H9 (cell line): ENCODE data around the gene CDK11A. TPM values are rescaled to one million over a fixed set of nuclear protein-coding genes. Genes with fewer than 3 reads are reported as not detected.

Experiments
- DNase-seq: peaks from one replicate; pipeline ENCODE4 v3.0.0-alpha.2; 2017
- H2AFZ ChIP-seq: one replicate; pipeline ENCODE4 v1.6.1; 2013; ENCODE audit warnings: mild to moderate bottlenecking, low read length, control low read depth, moderate library complexity
- H2AK5ac ChIP-seq: 2 replicates; pipeline ENCODE4 v1.6.1; 2013; ENCODE audit warnings: low read length, control low read depth, mixed read lengths; ENCODE audit not compliant: insufficient read length
- H2BK120ac ChIP-seq: one replicate; pipeline ENCODE4 v1.6.1; 2013; ENCODE audit warnings: low read depth, mild to moderate bottlenecking, low read length, control low read depth, inconsistent platforms; ENCODE audit not compliant: poor library complexity, severe bottlenecking
- H2BK12ac ChIP-seq: 2 replicates; pipeline ENCODE4 v1.6.1; 2013; ENCODE audit warnings: low read length, control low read depth, mixed read lengths, low read depth; ENCODE audit not compliant: insufficient read length
- H2BK15ac ChIP-seq: 2 replicates; pipeline ENCODE4 v1.6.1; 2013; ENCODE audit warnings: low read depth, low read length, control low read depth
- H2BK20ac ChIP-seq: one replicate; pipeline ENCODE4 v1.6.1; 2013; ENCODE audit warnings: low read depth, mild to moderate bottlenecking, low read length, control low read depth, inconsistent platforms; ENCODE audit not compliant: poor library complexity, severe bottlenecking
- H2BK5ac ChIP-seq: 2 replicates; pipeline ENCODE4 v1.6.1; 2013; ENCODE audit warnings: low read length, control low read depth, mixed read lengths; ENCODE audit not compliant: insufficient read length
- H3K14ac ChIP-seq: 2 replicates; pipeline ENCODE4 v1.6.1; 2013; ENCODE audit warnings: low read length, control low read depth; ENCODE audit not compliant: insufficient read depth
- H3K18ac ChIP-seq: 2 replicates; pipeline ENCODE4 v1.6.1; 2013; ENCODE audit warnings: low read depth, mild to moderate bottlenecking, mixed read lengths, low read length, control low read depth; ENCODE audit not compliant: insufficient read length
- H3K23ac ChIP-seq: 2 replicates; pipeline ENCODE4 v1.6.1; 2013; ENCODE audit warnings: low read length, control low read depth, mixed read lengths, low read depth; ENCODE audit not compliant: insufficient read length
- H3K23me2 ChIP-seq: 2 replicates; pipeline ENCODE4 v1.6.1; 2013; ENCODE audit warnings: low read depth, mild to moderate bottlenecking, mixed read lengths, low read length, control low read depth; ENCODE audit not compliant: insufficient read length, poor library complexity, severe bottlenecking
- H3K27ac ChIP-seq: 2 replicates; pipeline ENCODE4 v1.5.1; 2013; ENCODE audit warnings: low read length, control low read depth, mixed read lengths, low read depth; ENCODE audit not compliant: insufficient read length
- H3K27me3 ChIP-seq: 2 replicates; pipeline ENCODE4 v1.6.1; 2013; ENCODE audit warnings: low read length, control low read depth, inconsistent platforms; ENCODE audit not compliant: insufficient read depth
- H3K4ac ChIP-seq: 2 replicates; pipeline ENCODE4 v1.6.1; 2013; ENCODE audit warnings: low read depth, mild to moderate bottlenecking, control low read depth, inconsistent platforms, low read length, moderate library complexity
- H3K4me1 ChIP-seq: 2 replicates; pipeline ENCODE4 v1.6.1; 2013; ENCODE audit warnings: low read length, control low read depth, inconsistent platforms; ENCODE audit not compliant: insufficient read depth
- H3K4me2 ChIP-seq: 2 replicates; pipeline ENCODE4 v1.6.1; 2013; ENCODE audit warnings: low read length, control low read depth, mixed read lengths; ENCODE audit not compliant: insufficient read length, insufficient read depth
- H3K56ac ChIP-seq: 2 replicates; pipeline ENCODE4 v1.6.1; 2013; ENCODE audit warnings: low read depth, mild to moderate bottlenecking, mixed read lengths, low read length, control low read depth; ENCODE audit not compliant: insufficient read length
- H3K79me1 ChIP-seq: 2 replicates; pipeline ENCODE4 v1.6.1; 2013; ENCODE audit warnings: low read depth, mild to moderate bottlenecking, moderate library complexity, low read length, control low read depth, inconsistent platforms; ENCODE audit not compliant: insufficient read depth, poor library complexity, severe bottlenecking
- H3K79me2 ChIP-seq: 2 replicates; pipeline ENCODE4 v1.6.1; 2013; ENCODE audit warnings: low read length, control low read depth, inconsistent platforms; ENCODE audit not compliant: insufficient read depth
- H3K9ac ChIP-seq: 2 replicates; pipeline ENCODE4 v1.6.1; 2013; ENCODE audit warnings: low read length, control low read depth, mixed read lengths; ENCODE audit not compliant: insufficient read length; ENCODE audit errors: extremely low read depth
- H3K9me3 ChIP-seq: one replicate; pipeline ENCODE4 v1.6.1; 2013; ENCODE audit warnings: low read depth, low read length, inconsistent platforms; ENCODE audit not compliant: control insufficient read depth
- H3T11ph ChIP-seq: one replicate; pipeline ENCODE4 v1.6.1; 2013; ENCODE audit warnings: mild to moderate bottlenecking, low read length, control low read depth, inconsistent platforms
- H4K20me1 ChIP-seq: one replicate; pipeline ENCODE4 v1.6.1; 2013; ENCODE audit not compliant: control insufficient read depth, insufficient read length, insufficient read depth
- H4K5ac ChIP-seq: 2 replicates; pipeline ENCODE4 v1.6.1; 2013; ENCODE audit warnings: low read depth, mild to moderate bottlenecking, mixed read lengths, low read length, control low read depth; ENCODE audit not compliant: insufficient read length
- H4K8ac ChIP-seq: replicated peaks from 2 replicates; pipeline ENCODE4 v1.6.1; 2013; ENCODE audit warnings: low read length, control low read depth, mixed read lengths, low read depth; ENCODE audit not compliant: insufficient read length
- H4K91ac ChIP-seq: 2 replicates; pipeline ENCODE4 v1.6.1; 2013; ENCODE audit warnings: low read depth, mild to moderate bottlenecking, moderate library complexity, mixed read lengths, low read length, control low read depth; ENCODE audit not compliant: insufficient read length
- H3K27ac Mint-ChIP-seq, 3 experiments: 2 replicates in 2 of 3; 3 replicates in 1 of 3; pipeline ENCODE4 v1.8.0; 2020 to 2021; ENCODE audit warnings: mixed read lengths in 3 of 3, mild to moderate bottlenecking in 1 of 3, moderate library complexity in 1 of 3
- H3K27me3 Mint-ChIP-seq: 2 replicates; pipeline ENCODE4 v1.8.0; 2021; ENCODE audit warnings: low read depth, mild to moderate bottlenecking, moderate library complexity, mixed read lengths
- H3K36me3 Mint-ChIP-seq, 3 experiments: 2 replicates in 2 of 3; 3 replicates in 1 of 3; pipeline ENCODE4 v1.8.0; 2020 to 2021; ENCODE audit warnings: low read depth in 3 of 3, mixed read lengths in 3 of 3; ENCODE audit not compliant: insufficient read depth in 1 of 3
- H3K4me1 Mint-ChIP-seq, 2 experiments: 2 replicates each; pipeline ENCODE4 v1.8.0; 2020; ENCODE audit warnings: mixed read lengths in 2 of 2
- H3K4me3 Mint-ChIP-seq, 2 experiments: 2 replicates in 1 of 2; 3 replicates in 1 of 2; pipeline ENCODE4 v1.8.0; 2020 to 2021; ENCODE audit warnings: mild to moderate bottlenecking in 2 of 2, mixed read lengths in 2 of 2, moderate library complexity in 1 of 2
- H3K9me3 Mint-ChIP-seq, 2 experiments: 2 replicates in 1 of 2; 3 replicates in 1 of 2; pipeline ENCODE4 v1.8.0; 2020; ENCODE audit warnings: mild to moderate bottlenecking in 2 of 2, mixed read lengths in 2 of 2, moderate library complexity in 1 of 2
- WGBS: extraction: QIAGEN DNeasy Blood & Tissue Kit; methylation state at CpG from one replicate; pipeline ENCODE4 v1.1.7; 2013; ENCODE audit warnings: missing lambda C conversion rate, low lambda C conversion rate, mixed read lengths; ENCODE audit not compliant: insufficient read length; ENCODE audit errors: extremely low coverage; 5-methylcytosine and 5-hydroxymethylcytosine counted together
- total RNA-seq: library from RNA; stranded (reverse); gene quantifications from 2 replicates; pipeline ENCODE4 v1.2.1, GENCODE V29; 2021
- TF ChIP-seq, protein P1 (sequence below): fragments of 200-600 bp; sonication (generic); conservative IDR thresholded peaks from 3 replicates; pipeline ENCODE4 v1.8.0; 2021; ENCODE audit warnings: antibody characterized with exemption, mild to moderate bottlenecking

CDK11A gene
- total RNA-seq, 1 experiment from 2014 or later = 49.5 TPM

DNA sequence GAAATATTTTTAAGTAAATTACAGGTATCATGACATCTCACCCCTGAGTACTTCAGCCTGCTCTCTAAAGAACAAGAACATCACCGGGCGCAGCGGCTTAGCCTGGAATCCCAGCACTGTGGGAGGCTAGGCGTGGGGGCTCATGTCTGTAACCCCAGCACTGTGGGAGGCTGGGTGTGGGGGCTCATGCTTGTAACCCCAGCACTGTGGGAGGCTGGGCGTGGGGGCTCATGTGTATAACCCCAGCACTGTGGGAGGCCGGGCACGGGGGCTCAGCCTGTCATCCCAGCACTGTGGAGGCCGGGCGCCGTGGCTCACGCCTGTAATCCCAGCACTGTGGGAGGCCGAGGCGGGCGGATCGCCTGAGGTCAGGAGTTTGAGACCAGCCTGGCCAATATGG lies 57.6 kb downstream of the CDK11A start:
- TF ChIP-seq, protein P1, sequence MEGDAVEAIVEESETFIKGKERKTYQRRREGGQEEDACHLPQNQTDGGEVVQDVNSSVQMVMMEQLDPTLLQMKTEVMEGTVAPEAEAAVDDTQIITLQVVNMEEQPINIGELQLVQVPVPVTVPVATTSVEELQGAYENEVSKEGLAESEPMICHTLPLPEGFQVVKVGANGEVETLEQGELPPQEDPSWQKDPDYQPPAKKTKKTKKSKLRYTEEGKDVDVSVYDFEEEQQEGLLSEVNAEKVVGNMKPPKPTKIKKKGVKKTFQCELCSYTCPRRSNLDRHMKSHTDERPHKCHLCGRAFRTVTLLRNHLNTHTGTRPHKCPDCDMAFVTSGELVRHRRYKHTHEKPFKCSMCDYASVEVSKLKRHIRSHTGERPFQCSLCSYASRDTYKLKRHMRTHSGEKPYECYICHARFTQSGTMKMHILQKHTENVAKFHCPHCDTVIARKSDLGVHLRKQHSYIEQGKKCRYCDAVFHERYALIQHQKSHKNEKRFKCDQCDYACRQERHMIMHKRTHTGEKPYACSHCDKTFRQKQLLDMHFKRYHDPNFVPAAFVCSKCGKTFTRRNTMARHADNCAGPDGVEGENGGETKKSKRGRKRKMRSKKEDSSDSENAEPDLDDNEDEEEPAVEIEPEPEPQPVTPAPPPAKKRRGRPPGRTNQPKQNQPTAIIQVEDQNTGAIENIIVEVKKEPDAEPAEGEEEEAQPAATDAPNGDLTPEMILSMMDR = no peak

More for the DNA sequence above, 57.6 kb downstream of the CDK11A start:
- H3K4me3 Mint-ChIP-seq = no peak overlapping the region
- no peaks in the 10 kb centered on the region for H3K4me1 Mint-ChIP-seq
- H2BK5ac ChIP-seq = no peak overlapping the region
- H3K79me1 ChIP-seq = no peaks in the 10 kb centered on the region
- no peaks in the 10 kb centered on the region for H3K9me3 ChIP-seq
- no peak overlapping the region for H2BK15ac ChIP-seq
- H3K18ac ChIP-seq = no peak overlapping the region
- H4K5ac ChIP-seq = no peak overlapping the region
- no peak overlapping the region for H2BK20ac ChIP-seq
- H3K23ac ChIP-seq = no peak overlapping the region
- no CpG with 5 or more reads among the region's 15 CpGs for WGBS
- no peaks in the 10 kb centered on the region for H3K23me2 ChIP-seq
- no peak overlapping the region for H3K4ac ChIP-seq
- no peak overlapping the region for H2AK5ac ChIP-seq
- no peak overlapping the region for H2AFZ ChIP-seq
- no peak overlapping the region for H3T11ph ChIP-seq
- no peak overlapping the region for H4K91ac ChIP-seq
- no peak for DNase-seq
- H3K27ac Mint-ChIP-seq = no peak overlapping the region
- no peak overlapping the region for H3K14ac ChIP-seq
- H3K79me2 ChIP-seq = no peaks in the 10 kb centered on the region
- H3K36me3 Mint-ChIP-seq = peaks cover 10 to 41% (median 36%) of the 10 kb centered on the region in 3 experiments; a peak in 6 of 7 replicates
- H2BK12ac ChIP-seq = no peak overlapping the region
- no peaks in the 10 kb centered on the region for H4K20me1 ChIP-seq
- no peaks in the 10 kb centered on the region for H3K27me3 ChIP-seq
- H4K8ac ChIP-seq = no peak overlapping the region
- no peak overlapping the region for H3K56ac ChIP-seq
- H3K9me3 Mint-ChIP-seq = no peaks in the 10 kb centered on the region
- H3K4me2 ChIP-seq = no peak overlapping the region
- no peak overlapping the region for H2BK120ac ChIP-seq
- no peaks in the 10 kb centered on the region for H3K4me1 ChIP-seq
- no peaks in the 10 kb centered on the region for H3K27me3 Mint-ChIP-seq
- no peak overlapping the region for H3K9ac ChIP-seq
- no peak overlapping the region for H3K27ac ChIP-seq
